HG02623 (cell line): ENCODE results near the gene CUL7.

Experiments
- ATAC-seq: cut with Tn5 transposase; IDR thresholded peaks from one replicate; pipeline ENCODE4 v1.9.1; 2021; ENCODE audit warnings: moderate library complexity; ENCODE audit not compliant: unreplicated experiment

Gene CUL7

GRCh38 chr6:43077333-43077809 lies 23.7 kb upstream of the CUL7 start:
- ATAC-seq, result no peak

- ATAC-seq, result no peak
Observed at GRCh38 chr6:43076464-43077332, 23.0 kb upstream of the CUL7 start.

GRCh38 chr6:43075670-43076463 lies 22.2 kb upstream of the CUL7 start, which contains the start of gene PTK7:
PTK7 (plus strand) TSS chr6:43076314; CDS start chr6:43076489, 175 bp downstream.
- ATAC-seq, result no peak

GRCh38 chr6:43074847-43075669 lies 21.4 kb upstream of the CUL7 start:
- no peak for ATAC-seq

- ATAC-seq, result no peak
Observed at GRCh38 chr6:43070028-43070632, 16.5 kb upstream of the CUL7 start.

GRCh38 chr6:43062818-43063217 lies 9.2 kb upstream of the CUL7 start:
- ATAC-seq, result no peak

GRCh38 chr6:43061861-43062260 lies 8.2 kb upstream of the CUL7 start:
- ATAC-seq, result no peak

GRCh38 chr6:43060755-43061633 lies 7.3 kb upstream of the CUL7 start:
- no peak for ATAC-seq

- ATAC-seq, result no peak
Observed at GRCh38 chr6:43060034-43060754, 6.5 kb upstream of the CUL7 start.

- peak; percentile 87 for ATAC-seq
Observed at GRCh38 chr6:43059168-43060033, 5.8 kb upstream of the CUL7 start, which contains the start of the genes KLC4 and MRPL2. KLC4 (plus strand) TSS chr6:43059631; CDS start chr6:43061336, 1,705 bp downstream. MRPL2 (minus strand) TSS chr6:43059434; CDS start chr6:43059381, 53 bp downstream.

GRCh38 chr6:43058531-43058930 lies 4.9 kb upstream of the CUL7 start:
- ATAC-seq, result no peak

- ATAC-seq, result no peak
Observed at GRCh38 chr6:43055966-43056365, 2.3 kb upstream of the CUL7 start.

- ATAC-seq, result no peak
Observed at GRCh38 chr6:43054206-43054943, 724 bp upstream of the CUL7 start.

GRCh38 chr6:43052842-43053544 lies 658 bp downstream of the CUL7 start:
- no peak for ATAC-seq

GRCh38 chr6:43052225-43052841 lies 1.3 kb downstream of the CUL7 start:
- no peak for ATAC-seq

GRCh38 chr6:43050981-43051380 lies 2.7 kb downstream of the CUL7 start:
- no peak for ATAC-seq
